Lung (tissue), 12 donors: ENCODE data around the gene COL8A1. TPM values are rescaled to one million over a fixed set of nuclear protein-coding genes. Genes with fewer than 3 reads are reported as not detected.

Source experiments
- ATAC-seq: fragments of 200-7000 bp; cut with Tn5 transposase; one replicate; pipeline ENCODE4 v1.9.1; 2020; ENCODE audit warnings: moderate number of reproducible peaks; ENCODE audit not compliant: insufficient read depth, low FRiP score
- DNase-seq, 3 donors: peaks; one replicate each; pipeline ENCODE4 v3.0.0-alpha.2; 2013 to 2017
- H3K27ac ChIP-seq, 2 donors: one replicate each; pipeline ENCODE4 v1.5.1; 2013; ENCODE audit warnings: mild to moderate bottlenecking in 2 of 2, moderate library complexity in 2 of 2, control low read depth in 1 of 2, inconsistent platforms in 1 of 2, low read depth in 1 of 2, low read length in 1 of 2
- H3K27me3 ChIP-seq, 3 donors: one replicate each; pipeline ENCODE4 v1.5.1; 2013; ENCODE audit warnings: low read length in 2 of 3; ENCODE audit not compliant: control insufficient read depth in 3 of 3, insufficient read depth in 3 of 3
- H3K36me3 ChIP-seq, 4 donors: one replicate each; pipeline ENCODE4 v1.5.1; 2013; ENCODE audit warnings: low read length in 4 of 4, mild to moderate bottlenecking in 1 of 4, moderate library complexity in 1 of 4; ENCODE audit not compliant: control insufficient read depth in 4 of 4, insufficient read depth in 4 of 4
- H3K4me1 ChIP-seq, 5 donors: one replicate each; pipeline ENCODE4 v1.5.1; 2013; ENCODE audit warnings: low read length in 5 of 5, mild to moderate bottlenecking in 2 of 5, moderate library complexity in 1 of 5; ENCODE audit not compliant: control insufficient read depth in 5 of 5, insufficient read depth in 5 of 5
- H3K4me3 ChIP-seq: one replicate; pipeline ENCODE4 v1.5.1; 2013; ENCODE audit warnings: mild to moderate bottlenecking, control low read depth, moderate library complexity
- H3K9ac ChIP-seq, 2 donors: one replicate each; pipeline ENCODE4 v1.5.1; 2013; ENCODE audit warnings: low read length in 2 of 2, control low read depth in 1 of 2; ENCODE audit not compliant: insufficient read depth in 1 of 2
- H3K9me3 ChIP-seq, 4 donors: one replicate each; pipeline ENCODE4 v1.5.1; 2013; ENCODE audit warnings: low read length in 3 of 4, mild to moderate bottlenecking in 1 of 4, moderate library complexity in 1 of 4; ENCODE audit not compliant: control insufficient read depth in 4 of 4, insufficient read depth in 3 of 4
- CTCF ChIP-seq: IDR thresholded peaks from 2 replicates; pipeline ENCODE4 v1.5.1; 2012; ENCODE audit warnings: mild to moderate bottlenecking; ENCODE audit errors: control extremely low read depth, extremely low read depth
- WGBS, 2 donors: extraction: QIAGEN DNeasy Blood & Tissue Kit; methylation state at CpG; one replicate each; pipeline ENCODE4 v1.1.7; 2013; 5-methylcytosine and 5-hydroxymethylcytosine counted together
- polyA plus RNA-seq, 2 donors: library from polyadenylated mRNA; stranded (reverse); fragments of 200-250 nt; gene quantifications; one replicate each; pipeline ENCODE4 v1.2.1, GENCODE V29; 2013
- total RNA-seq, 2 donors: library from RNA; depleted of rRNA in 1 of 2; stranded (reverse); fragments of >200 nt in 1 of 2; gene quantifications; one replicate each; pipeline ENCODE4 v1.2.1, GENCODE V29; 2014 to 2021
- donor health status: control.
- donor health status: control.
- donor health status: Bipolar disorder and iron deficiency.
- donor health status: healthy.
- donor health status: DM: yes; HTN: yes; CAD: no.

The COL8A1 gene
- total and polyA plus RNA-seq, 4 donors, result 19.5 to 84.6 (median 57.1) TPM

DNA sequence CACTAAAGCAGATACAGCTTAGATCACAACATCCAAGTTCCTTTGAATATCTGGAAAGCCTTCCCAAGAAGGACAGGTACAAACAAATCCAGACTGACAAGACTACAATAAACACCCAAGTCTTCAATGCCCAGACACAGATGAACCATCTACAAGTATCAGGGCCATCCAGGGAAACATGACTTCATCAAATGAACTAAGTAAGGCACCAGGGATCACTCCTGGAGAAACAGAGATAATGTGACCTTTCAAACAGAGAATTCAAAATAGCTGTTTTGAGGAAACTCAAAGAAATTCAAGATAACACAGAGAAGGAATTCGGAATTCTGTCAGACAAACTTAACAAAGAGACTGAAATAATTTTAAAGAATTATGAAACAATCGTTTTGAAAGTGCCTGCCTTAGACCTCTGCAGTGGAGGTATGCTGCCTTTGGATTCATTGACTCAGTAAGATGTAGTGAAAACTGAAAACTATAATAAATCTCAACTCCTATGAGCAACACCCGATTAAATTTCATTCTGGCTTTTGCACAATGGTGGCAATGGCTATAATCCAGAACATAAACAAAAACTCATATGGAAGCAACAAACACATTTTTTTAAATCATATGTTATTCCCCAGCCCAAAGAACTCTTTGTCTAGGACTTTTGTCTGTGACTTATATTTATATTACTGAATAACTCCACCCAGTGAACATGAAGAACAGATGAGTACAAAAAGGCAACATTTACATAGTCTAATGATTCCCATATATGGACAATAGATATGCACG lies 12.6 kb upstream of the COL8A1 start:
- peaks cover 0 to 9% (median 0%) of the 10 kb centered on the region in 5 donors for H3K4me1 ChIP-seq
- no peaks in the 10 kb centered on the region for H3K27me3 ChIP-seq
- no peak overlapping the region for H3K4me3 ChIP-seq
- H3K9me3 ChIP-seq, result no peaks in the 10 kb centered on the region
- H3K36me3 ChIP-seq, result no peaks in the 10 kb centered on the region
- no peak for TF ChIP-seq CTCF
- H3K9ac ChIP-seq, result no peak overlapping the region
- peak in 2 of 3 donors; percentile 76 to 81 for DNase-seq
- no peak overlapping the region for H3K27ac ChIP-seq
- WGBS, 2 donors, result 64 to 78% methylated on average over 4 of the region's 4 CpGs
- ATAC-seq, result no peak

- Histone ChIP-seq H3K9ac (no peak overlapping the region), H3K27me3 (no peaks in the 10 kb centered on the region), H3K4me3 (no peak overlapping the region), H3K4me1 (peaks cover 0 to 9% (median 0%) of the 10 kb centered on the region in 5 donors), H3K36me3 (no peaks in the 10 kb centered on the region), H3K9me3 (no peaks in the 10 kb centered on the region), H3K27ac (no peak overlapping the region)
- ATAC-seq (no peak), DNase-seq (no peak)
- WGBS, 2 donors, result 66 to 71% methylated on average over 1 of the region's 1 CpG
- no peak for TF ChIP-seq CTCF
Observed at GRCh38 chr3:99626417-99626788, 12.0 kb upstream of the COL8A1 start.

DNA sequence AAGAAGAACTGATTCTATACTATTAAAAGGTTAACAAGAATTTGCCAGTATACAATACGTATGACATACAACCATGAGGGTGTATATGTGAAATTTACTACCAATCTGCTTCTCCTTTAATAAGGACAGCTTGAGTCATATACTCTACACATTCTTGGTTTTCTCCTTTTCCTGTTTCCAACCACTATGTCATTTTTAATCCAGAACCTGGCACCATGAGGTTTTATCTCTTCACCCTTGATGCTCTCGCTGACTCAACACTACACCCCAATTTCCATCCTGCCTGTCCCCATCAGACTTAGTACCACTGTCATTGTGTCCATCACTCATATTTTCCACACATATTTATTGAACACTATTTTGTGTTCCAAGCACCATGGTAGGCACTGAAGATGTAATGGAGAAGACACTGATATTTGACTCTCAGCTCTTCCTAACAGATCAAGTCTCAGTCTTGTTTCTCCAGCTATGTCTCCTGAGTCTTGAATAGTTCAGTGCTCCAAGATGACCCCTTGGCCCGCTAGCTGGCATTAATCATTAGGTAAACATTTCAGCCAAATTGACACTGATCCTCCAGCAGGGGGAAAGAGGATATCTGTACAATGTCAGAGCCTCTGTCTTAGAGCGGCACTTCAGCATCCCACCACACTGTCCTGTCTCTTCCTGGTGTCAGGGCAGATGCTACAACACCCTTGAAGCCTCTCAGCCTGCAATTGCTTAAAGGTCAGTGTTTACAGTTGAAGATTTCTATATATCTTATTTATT lies 11.2 kb upstream of the COL8A1 start:
- Histone ChIP-seq H3K4me1 (peaks cover 0 to 9% (median 0%) of the 10 kb centered on the region in 5 donors), H3K9me3 (no peaks in the 10 kb centered on the region), H3K36me3 (no peaks in the 10 kb centered on the region), H3K27ac (no peak overlapping the region), H3K9ac (no peak overlapping the region), H3K27me3 (no peaks in the 10 kb centered on the region), H3K4me3 (no peak overlapping the region)
- no peak for ATAC-seq
- no peak for DNase-seq
- no peak for TF ChIP-seq CTCF
- WGBS, 2 donors, result 60 to 68% methylated on average over 4 of the region's 4 CpGs
